ENCODE measurements around the gene CTLA4.

DNA sequence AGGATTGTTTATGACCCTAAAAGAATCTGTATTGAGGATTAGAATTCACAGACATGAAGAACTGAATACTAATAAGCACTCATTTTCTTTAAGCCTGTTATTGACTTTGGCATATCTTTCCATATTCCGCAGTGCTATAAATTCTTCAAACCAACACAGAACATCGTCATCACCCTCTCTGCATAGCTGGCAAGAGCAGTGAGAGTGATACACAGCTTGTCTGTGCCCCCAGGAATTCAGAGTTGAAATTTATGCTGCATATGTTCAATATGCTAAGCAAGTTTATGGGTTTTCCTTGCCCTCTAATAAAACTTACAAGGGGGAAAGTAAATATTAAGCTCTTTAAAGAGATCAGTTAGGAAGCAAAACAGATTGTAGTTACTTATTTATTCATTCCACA, 32.7 kb downstream of the CTLA4 start:
- TF ChIP-seq, protein P1, sequence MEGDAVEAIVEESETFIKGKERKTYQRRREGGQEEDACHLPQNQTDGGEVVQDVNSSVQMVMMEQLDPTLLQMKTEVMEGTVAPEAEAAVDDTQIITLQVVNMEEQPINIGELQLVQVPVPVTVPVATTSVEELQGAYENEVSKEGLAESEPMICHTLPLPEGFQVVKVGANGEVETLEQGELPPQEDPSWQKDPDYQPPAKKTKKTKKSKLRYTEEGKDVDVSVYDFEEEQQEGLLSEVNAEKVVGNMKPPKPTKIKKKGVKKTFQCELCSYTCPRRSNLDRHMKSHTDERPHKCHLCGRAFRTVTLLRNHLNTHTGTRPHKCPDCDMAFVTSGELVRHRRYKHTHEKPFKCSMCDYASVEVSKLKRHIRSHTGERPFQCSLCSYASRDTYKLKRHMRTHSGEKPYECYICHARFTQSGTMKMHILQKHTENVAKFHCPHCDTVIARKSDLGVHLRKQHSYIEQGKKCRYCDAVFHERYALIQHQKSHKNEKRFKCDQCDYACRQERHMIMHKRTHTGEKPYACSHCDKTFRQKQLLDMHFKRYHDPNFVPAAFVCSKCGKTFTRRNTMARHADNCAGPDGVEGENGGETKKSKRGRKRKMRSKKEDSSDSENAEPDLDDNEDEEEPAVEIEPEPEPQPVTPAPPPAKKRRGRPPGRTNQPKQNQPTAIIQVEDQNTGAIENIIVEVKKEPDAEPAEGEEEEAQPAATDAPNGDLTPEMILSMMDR (conservative IDR thresholded peaks at IDR 0.05; ENCODE audit: low read depth, low read length) = no peak
- TF ChIP-seq EZH2 (IDR thresholded peaks at IDR 0.05; ENCODE audit: low read length, unreplicated experiment) = no peak
